Measurements from ENCODE around the gene IRF2BPL. TPM values are rescaled to one million over a fixed set of nuclear protein-coding genes. Genes with fewer than 3 reads are reported as not detected.

The IRF2BPL gene
- total and polyA plus RNA-seq, 2 of the 4 experiments (the other 2 are of a cell fraction), result 6.3 to 14.5 TPM

GRCh38 chr14:77077040-77077439 is 48.5 kb upstream of the IRF2BPL start:
- dilution Hi-C loops (cut with HindIII; ENCODE audit: low sequenced_read_pairs, unreplicated experiment), result loop anchor here (25.0 kb wide), 1 partner anchor 190 kb away; no protein-coding TSS in a partner anchor
- H3K36me3 ChIP-seq (ENCODE audit: control insufficient read depth, insufficient read depth, low read length), result no peaks in the 10 kb centered on the region
- in situ Hi-C loops (cut with MboI; ENCODE audit: low sequenced_read_pairs), result no loop called here
- 0 out of 2 replicates have a peak, but pooled peaks cover 3% of the 10 kb centered on the region for H3K9me1 ChIP-seq (ENCODE audit: insufficient read depth, low read length)
- H3K79me1 ChIP-seq (ENCODE audit: low read depth in 1 of 2, low read length in 2 of 2), result no peaks in the 10 kb centered on the region
- BruUV-seq (replicated peaks), result no TSS peak
- no peak overlapping the region for H3K4ac ChIP-seq (ENCODE audit: low read depth, low read length)
- no peak for ATAC-seq (ENCODE audit: low read depth)
- H3K23ac ChIP-seq (ENCODE audit: low read depth, low read length), result no peak overlapping the region
- no peak overlapping the region for H3K56ac ChIP-seq (ENCODE audit: extremely low read depth, insufficient read depth, low read length)
- H3K14ac ChIP-seq (replicated peaks; ENCODE audit: low read depth, low read length), result no peak overlapping the region
- peaks cover 4% of the 10 kb centered on the region; the same call in 1 of the 2 replicates for H3K9me3 ChIP-seq (ENCODE audit: control insufficient read depth, insufficient read depth, low read length)
- no peak overlapping the region for H2AK5ac ChIP-seq (ENCODE audit: low read depth, low read length)
- H4K91ac ChIP-seq (ENCODE audit: insufficient read depth, low read depth, low read length), result no peak overlapping the region
- no peak overlapping the region for H3K9ac ChIP-seq (ENCODE audit: low read depth, low read length)
- H3K4me1 ChIP-seq (ENCODE audit: control insufficient read depth, insufficient read depth, low read length), result peaks cover 1% of the 10 kb centered on the region; the same call in 1 of the 2 replicates
- no peak overlapping the region for H3K27ac ChIP-seq (ENCODE audit: insufficient read depth, low read length)
- no peak overlapping the region for H3K4me3 ChIP-seq (ENCODE audit: insufficient read depth, low read depth, low read length)
- DNase-seq, result no peak
- H4K8ac ChIP-seq (ENCODE audit: low read depth in 2 of 2, low read length in 2 of 2), result no peak overlapping the region
- H2BK15ac ChIP-seq (ENCODE audit: low read depth, low read length), result no peak overlapping the region
- no peaks in the 10 kb centered on the region; the same call in 1 of the 2 replicates for H3K27me3 ChIP-seq (ENCODE audit: control insufficient read depth, insufficient read depth, low read length)
- intact Hi-C loops (cut with micrococcal nuclease), result no loop called here
- H2BK5ac ChIP-seq (ENCODE audit: low read depth, low read length, poor library complexity, severe bottlenecking), result no peak overlapping the region
- ChIA-PET CTCF (interaction anchor here (0.6 to 1.5 kb wide), 3 partner anchors 73 to 204 kb away, joined by 3 to 5 read pairs (median 3); no protein-coding TSS in a partner anchor), POLR2A (ENCODE audit: unreplicated experiment) (no interaction called here)
- no peaks in the 10 kb centered on the region for H4K20me1 ChIP-seq (ENCODE audit: insufficient read depth, low read length)
- H2AFZ ChIP-seq (replicated peaks; ENCODE audit: low read length, poor library complexity), result no peak overlapping the region
- 100% methylated on average over 2 of the region's 3 CpGs; no CpG with 5 or more reads in 1 of the 2 experiments for WGBS, 2 experiments (ENCODE audit: extremely low coverage in 2 of 2, insufficient read length in 1 of 2)
- H2AK9ac ChIP-seq (replicated peaks; ENCODE audit: low read depth, low read length, poor library complexity), result no peak overlapping the region
- H3K4me2 ChIP-seq (ENCODE audit: low read depth, low read length), result no peak overlapping the region
- no peak overlapping the region for H3K18ac ChIP-seq (ENCODE audit: low read depth, low read length)
- H4K5ac ChIP-seq (ENCODE audit: low read depth, low read length), result no peak overlapping the region
- H2BK120ac ChIP-seq (ENCODE audit: low read depth, low read length), result no peak overlapping the region
- TF ChIP-seq CHD1 (IDR thresholded peaks at IDR 0.05; ENCODE audit: low read depth, low read length), result no peak
- no peak for TF ChIP-seq ELK1 (IDR thresholded peaks at IDR 0.05; ENCODE audit: borderline replicate concordance, low read depth, low read length)
- TF ChIP-seq SMC3 (IDR thresholded peaks at IDR 0.05; ENCODE audit: low read depth, low read length), result no peak
- H2BK20ac ChIP-seq (ENCODE audit: low read depth, low read length), result no peak overlapping the region

Measured in IMR-90 (cell line).